ENCODE results near the gene NAT10. TPM values are rescaled to one million over a fixed set of nuclear protein-coding genes. Genes with fewer than 3 reads are reported as not detected.

NAT10 gene
- total and polyA plus RNA-seq, 4 donors = 24.2 to 41.1 (median 27.7) TPM

GRCh38 chr11:34074391-34074790 lies 31.0 kb upstream of the NAT10 start:
- Histone ChIP-seq H3K4me3 (no peak overlapping the region), H3K4me1 (ENCODE audit: control insufficient read depth in 5 of 5, insufficient read depth in 5 of 5, low read length in 5 of 5) (peaks cover 0 to 1% (median 0%) of the 10 kb centered on the region in 5 donors), H3K27me3 (ENCODE audit: control insufficient read depth in 3 of 3, insufficient read depth in 3 of 3, low read length in 2 of 3) (no peaks in the 10 kb centered on the region), H3K27ac (ENCODE audit: low read depth in 1 of 2, low read length in 1 of 2) (no peak overlapping the region), H3K9ac (ENCODE audit: insufficient read depth in 1 of 2, low read length in 2 of 2) (no peak overlapping the region), H3K9me3 (ENCODE audit: control insufficient read depth in 4 of 4, insufficient read depth in 3 of 4, low read length in 3 of 4) (no peaks in the 10 kb centered on the region), H3K36me3 (ENCODE audit: control insufficient read depth in 4 of 4, insufficient read depth in 4 of 4, low read length in 4 of 4) (peaks cover 14 to 44% (median 31%) of the 10 kb centered on the region in 4 donors)
- no peak for DNase-seq
- TF ChIP-seq CTCF (IDR thresholded peaks at IDR 0.05; ENCODE audit: control extremely low read depth, extremely low read depth) = no peak
- ATAC-seq (ENCODE audit: insufficient read depth, low FRiP score) = no peak
- WGBS, 2 donors = 65 to 81% methylated on average over 4 of the region's 4 CpGs

- Histone ChIP-seq H3K4me3 (no peak overlapping the region), H3K9ac (ENCODE audit: insufficient read depth in 1 of 2, low read length in 2 of 2) (no peak overlapping the region), H3K4me1 (ENCODE audit: control insufficient read depth in 5 of 5, insufficient read depth in 5 of 5, low read length in 5 of 5) (peaks cover 0 to 1% (median 0%) of the 10 kb centered on the region in 5 donors), H3K9me3 (ENCODE audit: control insufficient read depth in 4 of 4, insufficient read depth in 3 of 4, low read length in 3 of 4) (no peaks in the 10 kb centered on the region), H3K27ac (ENCODE audit: low read depth in 1 of 2, low read length in 1 of 2) (peak overlapping the region in 1 of 2 donors; percentile 34), H3K27me3 (ENCODE audit: control insufficient read depth in 3 of 3, insufficient read depth in 3 of 3, low read length in 2 of 3) (no peaks in the 10 kb centered on the region), H3K36me3 (ENCODE audit: control insufficient read depth in 4 of 4, insufficient read depth in 4 of 4, low read length in 4 of 4) (peaks cover 14 to 47% (median 34%) of the 10 kb centered on the region in 4 donors)
- DNase-seq = no peak
- ATAC-seq (ENCODE audit: insufficient read depth, low FRiP score) = peak; percentile 62
- no peak for TF ChIP-seq CTCF (IDR thresholded peaks at IDR 0.05; ENCODE audit: control extremely low read depth, extremely low read depth)
- WGBS, 2 donors = 62 to 77% methylated on average over 2 of the region's 2 CpGs
These were observed 30.1 kb upstream of the NAT10 start for GRCh38 chr11:34075178-34075820.

GRCh38 chr11:34080609-34081008 lies 24.8 kb upstream of the NAT10 start:
- 70 to 82% methylated on average over 4 of the region's 4 CpGs for WGBS, 2 donors
- H3K27me3 ChIP-seq (ENCODE audit: control insufficient read depth in 3 of 3, insufficient read depth in 3 of 3, low read length in 2 of 3) = no peaks in the 10 kb centered on the region
- no peak overlapping the region for H3K4me3 ChIP-seq
- TF ChIP-seq CTCF (IDR thresholded peaks at IDR 0.05; ENCODE audit: control extremely low read depth, extremely low read depth) = no peak
- no peak overlapping the region for H3K9ac ChIP-seq (ENCODE audit: insufficient read depth in 1 of 2, low read length in 2 of 2)
- no peaks in the 10 kb centered on the region for H3K4me1 ChIP-seq (ENCODE audit: control insufficient read depth in 5 of 5, insufficient read depth in 5 of 5, low read length in 5 of 5)
- DNase-seq (peak in 1 of 3 donors; percentile 22), ATAC-seq (ENCODE audit: insufficient read depth, low FRiP score) (no peak)
- no peak overlapping the region for H3K27ac ChIP-seq (ENCODE audit: low read depth in 1 of 2, low read length in 1 of 2)
- peaks cover 31 to 58% (median 47%) of the 10 kb centered on the region in 4 donors for H3K36me3 ChIP-seq (ENCODE audit: control insufficient read depth in 4 of 4, insufficient read depth in 4 of 4, low read length in 4 of 4)
- H3K9me3 ChIP-seq (ENCODE audit: control insufficient read depth in 4 of 4, insufficient read depth in 3 of 4, low read length in 3 of 4) = no peaks in the 10 kb centered on the region
